ENCODE measurements around the gene SP9.

GRCh38 chr2:174385201-174385600, 50.4 kb downstream of the SP9 start:
- TF ChIP-seq EZH2 (IDR thresholded peaks at IDR 0.05; ENCODE audit: low read length) (no peak), CTCF (optimal IDR thresholded peaks at IDR 0.05 in 1 of 3, IDR thresholded peaks at IDR 0.05 in 1 of 3, conservative IDR thresholded peaks at IDR 0.05 in 1 of 3; ENCODE audit: extremely low read depth in 1 of 3, insufficient read depth in 2 of 3, low read length in 3 of 3) (no peak)
